MM.1S (cell line): Measurements from ENCODE around the gene MKNK1.

ENCODE experiments used
- DNase-seq: peaks from one replicate; pipeline ENCODE4 v3.0.0-alpha.2; 2015
- H2AFZ ChIP-seq: fragments of 300-600 bp; sonication (generic); 2 replicates; pipeline ENCODE4 v1.6.0; 2016; ENCODE audit warnings: antibody characterized with exemption, low read length
- H3F3A ChIP-seq: fragments of 300-600 bp; sonication (generic); 2 replicates; pipeline ENCODE4 v1.6.1; 2016; ENCODE audit warnings: mild to moderate bottlenecking, antibody characterized with exemption, low read length, moderate library complexity, mixed read lengths; ENCODE audit not compliant: insufficient read depth
- H3K27ac ChIP-seq: fragments of 300-600 bp; sonication (generic); 2 replicates; pipeline ENCODE4 v1.5.1; 2016; ENCODE audit warnings: mild to moderate bottlenecking, low read length
- H3K27me3 ChIP-seq: fragments of 300-600 bp; sonication (generic); replicated peaks from 2 replicates; pipeline ENCODE4 v1.6.0; 2016; ENCODE audit warnings: low read length; ENCODE audit not compliant: insufficient read depth
- H3K36me3 ChIP-seq: fragments of 300-600 bp; sonication (generic); replicated peaks from 2 replicates; pipeline ENCODE4 v1.6.1; 2016; ENCODE audit warnings: mild to moderate bottlenecking, low read length, mixed read lengths; ENCODE audit not compliant: insufficient read depth
- H3K4me1 ChIP-seq: fragments of 300-600 bp; sonication (generic); 2 replicates; pipeline ENCODE4 v1.6.1; 2016; ENCODE audit warnings: low read length, mixed read lengths
- H3K4me2 ChIP-seq: fragments of 300-600 bp; sonication (generic); 2 replicates; pipeline ENCODE4 v1.6.0; 2016; ENCODE audit warnings: low read depth, low read length
- H3K4me3 ChIP-seq: fragments of 300-600 bp; sonication (generic); 2 replicates; pipeline ENCODE4 v1.5.1; 2016; ENCODE audit warnings: low read length, mixed read lengths
- H3K79me2 ChIP-seq: fragments of 300-600 bp; sonication (generic); 2 replicates; pipeline ENCODE4 v1.6.1; 2016; ENCODE audit warnings: mixed run types, low read length, mixed read lengths
- H3K9ac ChIP-seq: fragments of 300-600 bp; sonication (generic); 2 replicates; pipeline ENCODE4 v1.6.1; 2016; ENCODE audit warnings: low read length, mixed read lengths
- H3K9me2 ChIP-seq: fragments of 300-600 bp; sonication (generic); replicated peaks from 2 replicates; pipeline ENCODE4 v1.6.1; 2016; ENCODE audit warnings: mild to moderate bottlenecking, low read length, mixed read lengths; ENCODE audit not compliant: insufficient read depth
- H3K9me3 ChIP-seq: fragments of 300-600 bp; sonication (generic); replicated peaks from 2 replicates; pipeline ENCODE4 v1.6.1; 2016; ENCODE audit warnings: mild to moderate bottlenecking, low read length, mixed read lengths; ENCODE audit not compliant: insufficient read depth
- H4K20me1 ChIP-seq: fragments of 300-600 bp; sonication (generic); 2 replicates; pipeline ENCODE4 v1.6.1; 2016; ENCODE audit warnings: mild to moderate bottlenecking, low read length, moderate library complexity, mixed read lengths; ENCODE audit not compliant: insufficient read depth
- EZH2 ChIP-seq: fragments of 300-600 bp; sonication (generic); optimal IDR thresholded peaks from 2 replicates; pipeline ENCODE3; 2017; ENCODE audit warnings: low read depth, mild to moderate bottlenecking, antibody characterized with exemption, low read length, mixed read lengths
- EZH2phosphoT487 ChIP-seq: fragments of 300-600 bp; sonication (generic); IDR thresholded peaks from 2 replicates; pipeline ENCODE4 v1.6.1; 2018; ENCODE audit warnings: antibody characterized with exemption, low read length
- TF ChIP-seq, protein P1 (sequence below): fragments of 300-600 bp; sonication (generic); IDR thresholded peaks from 2 replicates; pipeline ENCODE4 v1.5.1; 2016; ENCODE audit warnings: antibody characterized with exemption, low read length, mixed read lengths

MKNK1 gene

DNA sequence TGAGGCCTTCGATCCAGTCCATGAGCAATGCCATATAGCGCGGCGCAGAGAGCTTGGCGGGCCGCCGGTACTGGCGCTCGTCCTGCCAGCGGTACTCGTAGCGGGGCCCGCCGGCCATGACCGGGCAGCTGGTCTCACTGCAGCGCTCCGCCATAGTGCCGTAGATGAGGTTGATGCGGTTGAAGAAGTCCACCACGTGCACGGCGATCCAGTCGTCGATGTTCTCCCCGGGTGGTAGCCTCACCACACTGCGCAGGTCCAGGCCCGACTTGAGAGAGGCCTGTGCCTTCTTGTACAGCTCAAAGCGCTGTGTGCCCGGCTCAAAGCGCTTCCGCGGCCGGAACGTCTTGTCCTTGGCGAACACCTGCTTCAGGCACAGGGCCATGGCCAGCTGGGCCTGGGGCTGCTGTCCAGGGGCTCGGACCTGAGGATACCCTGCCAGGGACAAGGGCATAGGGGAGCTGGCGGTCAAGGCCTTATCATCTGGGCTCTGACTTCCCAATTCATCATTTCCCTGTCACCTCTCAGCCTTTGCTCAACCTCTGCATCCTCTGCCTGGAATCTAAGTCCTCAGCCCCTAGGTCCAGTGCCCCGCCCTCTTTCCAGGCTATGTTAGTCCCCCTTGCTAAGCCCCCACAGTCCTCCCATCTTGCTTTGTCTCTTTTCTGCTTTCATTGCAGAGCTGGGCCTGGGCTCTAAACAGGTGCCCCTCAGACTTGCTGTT lies 9.0 kb upstream of the MKNK1 start:
- H2AFZ ChIP-seq = no peak overlapping the region
- no peak overlapping the region for H3K4me2 ChIP-seq
- H3K9ac ChIP-seq = no peak overlapping the region
- TF ChIP-seq, protein P1, sequence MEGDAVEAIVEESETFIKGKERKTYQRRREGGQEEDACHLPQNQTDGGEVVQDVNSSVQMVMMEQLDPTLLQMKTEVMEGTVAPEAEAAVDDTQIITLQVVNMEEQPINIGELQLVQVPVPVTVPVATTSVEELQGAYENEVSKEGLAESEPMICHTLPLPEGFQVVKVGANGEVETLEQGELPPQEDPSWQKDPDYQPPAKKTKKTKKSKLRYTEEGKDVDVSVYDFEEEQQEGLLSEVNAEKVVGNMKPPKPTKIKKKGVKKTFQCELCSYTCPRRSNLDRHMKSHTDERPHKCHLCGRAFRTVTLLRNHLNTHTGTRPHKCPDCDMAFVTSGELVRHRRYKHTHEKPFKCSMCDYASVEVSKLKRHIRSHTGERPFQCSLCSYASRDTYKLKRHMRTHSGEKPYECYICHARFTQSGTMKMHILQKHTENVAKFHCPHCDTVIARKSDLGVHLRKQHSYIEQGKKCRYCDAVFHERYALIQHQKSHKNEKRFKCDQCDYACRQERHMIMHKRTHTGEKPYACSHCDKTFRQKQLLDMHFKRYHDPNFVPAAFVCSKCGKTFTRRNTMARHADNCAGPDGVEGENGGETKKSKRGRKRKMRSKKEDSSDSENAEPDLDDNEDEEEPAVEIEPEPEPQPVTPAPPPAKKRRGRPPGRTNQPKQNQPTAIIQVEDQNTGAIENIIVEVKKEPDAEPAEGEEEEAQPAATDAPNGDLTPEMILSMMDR = no peak
- TF ChIP-seq EZH2phosphoT487 = no peak
- TF ChIP-seq EZH2 = no peak
- H3K4me3 ChIP-seq = no peak overlapping the region
- H4K20me1 ChIP-seq = no peaks in the 10 kb centered on the region
- DNase-seq = no peak
- no peak overlapping the region for H3K27ac ChIP-seq
- H3K9me2 ChIP-seq = no peaks in the 10 kb centered on the region
- H3K9me3 ChIP-seq = no peaks in the 10 kb centered on the region
- H3K36me3 ChIP-seq = no peaks in the 10 kb centered on the region
- H3K27me3 ChIP-seq = no peaks in the 10 kb centered on the region
- H3F3A ChIP-seq = 0 out of 2 replicates have a peak, but pooled peaks cover 3% of the 10 kb centered on the region
- peaks cover 10% of the 10 kb centered on the region for H3K79me2 ChIP-seq
- H3K4me1 ChIP-seq = peaks cover 17% of the 10 kb centered on the region

DNA sequence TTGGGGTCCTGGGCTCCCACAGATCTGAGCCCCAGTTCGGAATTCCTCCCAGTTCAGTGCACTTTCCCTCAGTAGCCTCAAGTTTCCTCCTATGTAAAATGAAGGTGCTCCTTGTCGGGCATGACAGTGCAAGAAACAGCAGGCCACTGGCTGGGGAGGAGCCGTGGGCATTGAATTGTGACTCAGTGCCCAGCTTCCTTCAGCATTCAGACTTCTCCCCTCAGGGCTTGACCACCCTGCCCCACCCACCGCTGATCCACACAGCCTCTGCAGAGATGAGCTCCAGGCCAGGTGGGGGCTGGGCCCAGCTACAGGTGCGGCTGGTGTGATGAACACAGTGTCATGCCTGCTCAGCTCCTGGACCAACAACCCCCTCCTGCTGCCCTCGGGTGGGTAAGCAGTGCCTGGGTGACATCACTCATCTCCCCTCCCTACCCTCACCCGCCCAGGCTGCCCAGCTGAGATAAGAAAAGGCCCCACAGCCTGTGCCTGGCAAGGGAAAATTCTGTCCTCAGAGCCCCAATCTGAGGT lies 7.7 kb upstream of the MKNK1 start:
- TF ChIP-seq, protein P1 = no peak
- TF ChIP-seq EZH2phosphoT487 = no peak
- TF ChIP-seq EZH2 = no peak

DNA sequence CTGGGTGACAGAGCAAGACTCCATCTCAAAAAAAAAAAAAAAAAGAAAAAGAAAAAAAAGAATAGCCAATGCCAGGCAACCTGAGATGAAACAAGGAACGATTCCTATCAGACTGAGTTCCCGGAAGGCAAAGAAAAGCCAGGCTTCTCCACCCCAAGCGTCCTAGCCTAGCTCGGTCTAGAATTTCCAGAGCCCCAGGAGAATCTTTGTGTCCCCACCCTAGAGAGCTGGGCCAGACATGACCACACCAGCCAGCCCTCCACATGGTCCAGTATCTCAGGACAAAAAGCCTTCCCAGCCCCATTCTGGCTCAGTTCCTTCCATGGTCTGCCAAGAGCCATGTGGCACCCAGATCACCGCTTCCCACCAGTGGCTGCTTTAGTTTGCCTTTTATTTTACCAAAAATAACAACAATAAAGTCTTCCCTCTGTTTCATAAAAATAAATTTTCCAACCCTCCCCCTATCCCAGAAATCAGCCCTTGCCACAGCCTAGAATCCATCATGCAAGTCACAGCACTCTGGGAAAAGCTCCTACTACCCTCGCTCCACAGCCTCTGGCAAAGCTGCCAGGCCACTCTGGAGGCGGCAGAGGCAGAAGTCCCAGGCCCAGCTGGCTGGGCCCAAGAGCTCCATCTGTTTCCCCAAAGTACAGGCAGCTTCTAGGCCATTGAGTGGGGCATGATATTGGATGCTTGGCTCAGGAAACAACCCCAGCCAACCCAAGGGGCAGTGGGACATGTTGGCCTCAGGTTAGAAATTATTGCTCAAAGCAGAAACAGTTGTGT lies 3.5 kb upstream of the MKNK1 start:
- DNase-seq = no peak
- Histone ChIP-seq H3F3A (no peaks in the 10 kb centered on the region), H3K4me1 (0 out of 2 replicates have a peak, but pooled peaks cover 4% of the 10 kb centered on the region), H3K9ac (no peak overlapping the region), H3K27me3 (no peaks in the 10 kb centered on the region), H3K4me3 (no peak overlapping the region), H3K79me2 (peaks cover 11% of the 10 kb centered on the region; the same call in 1 of the 2 replicates), H4K20me1 (no peaks in the 10 kb centered on the region), H3K27ac (no peak overlapping the region), H3K4me2 (no peak overlapping the region), H2AFZ (no peak overlapping the region), H3K9me3 (no peaks in the 10 kb centered on the region), H3K9me2 (no peaks in the 10 kb centered on the region), H3K36me3 (no peaks in the 10 kb centered on the region)
- TF ChIP-seq EZH2 (no peak), EZH2phosphoT487 (no peak)
- TF ChIP-seq, protein P1 = no peak

More for the DNA sequence above, 7.7 kb upstream of the MKNK1 start:
- no peaks in the 10 kb centered on the region for H3K27me3 ChIP-seq
- H3K4me1 ChIP-seq = peaks cover 17% of the 10 kb centered on the region
- H2AFZ ChIP-seq = no peak overlapping the region
- H3K9ac ChIP-seq = no peak overlapping the region
- no peak overlapping the region for H3K4me2 ChIP-seq
- no peaks in the 10 kb centered on the region for H3K9me3 ChIP-seq
- H3K36me3 ChIP-seq = no peaks in the 10 kb centered on the region
- H3K9me2 ChIP-seq = no peaks in the 10 kb centered on the region
- no peaks in the 10 kb centered on the region for H4K20me1 ChIP-seq
- no peak for DNase-seq
- no peak overlapping the region for H3K4me3 ChIP-seq
- 0 out of 2 replicates have a peak, but pooled peaks cover 3% of the 10 kb centered on the region for H3F3A ChIP-seq
- peaks cover 10% of the 10 kb centered on the region for H3K79me2 ChIP-seq
- H3K27ac ChIP-seq = no peak overlapping the region
